Measurements from ENCODE around the gene CCT6B. TPM values are rescaled to one million over a fixed set of nuclear protein-coding genes. Genes with fewer than 3 reads are reported as not detected.

CCT6B gene
- total RNA-seq, 1 experiment from 2014 or later = 3.7 TPM

GRCh38 chr17:34920676-34921075 lies 40.6 kb downstream of the CCT6B start:
- Histone ChIP-seq H3K27ac (no peak overlapping the region), H3K36me3 (ENCODE audit: low read depth) (no peaks in the 10 kb centered on the region), H2AFZ (no peak overlapping the region), H3K79me2 (ENCODE audit: low read depth) (no peaks in the 10 kb centered on the region), H4K20me1 (ENCODE audit: insufficient read depth) (no peaks in the 10 kb centered on the region), H3K9me2 (ENCODE audit: insufficient read depth) (no peaks in the 10 kb centered on the region), H3F3A (ENCODE audit: insufficient read depth, low read depth) (no peaks in the 10 kb centered on the region), H3K27me3 (ENCODE audit: insufficient read depth, low read depth) (peaks cover 6% of the 10 kb centered on the region; the same call in 1 of the 2 replicates), H3K4me3 (no peak overlapping the region), H3K4me1 (replicated peaks; ENCODE audit: insufficient read depth) (no peaks in the 10 kb centered on the region), H3K4me2 (no peak overlapping the region), H3K9me3 (ENCODE audit: insufficient read depth, low read depth) (no peaks in the 10 kb centered on the region)
- no peak for DNase-seq
- TF ChIP-seq EZH2 (IDR thresholded peaks at IDR 0.05; ENCODE audit: low read depth) (no peak), CTCF (conservative IDR thresholded peaks at IDR 0.05) (no peak)
- intact Hi-C loops (cut with micrococcal nuclease; ENCODE audit: unreplicated experiment) = no loop called here
- no TSS peak for BruUV-seq (replicated peaks)
- POLR2A ChIA-PET (ENCODE audit: unreplicated experiment) = no interaction called here
- CTCF ChIA-PET = no interaction called here

DNA sequence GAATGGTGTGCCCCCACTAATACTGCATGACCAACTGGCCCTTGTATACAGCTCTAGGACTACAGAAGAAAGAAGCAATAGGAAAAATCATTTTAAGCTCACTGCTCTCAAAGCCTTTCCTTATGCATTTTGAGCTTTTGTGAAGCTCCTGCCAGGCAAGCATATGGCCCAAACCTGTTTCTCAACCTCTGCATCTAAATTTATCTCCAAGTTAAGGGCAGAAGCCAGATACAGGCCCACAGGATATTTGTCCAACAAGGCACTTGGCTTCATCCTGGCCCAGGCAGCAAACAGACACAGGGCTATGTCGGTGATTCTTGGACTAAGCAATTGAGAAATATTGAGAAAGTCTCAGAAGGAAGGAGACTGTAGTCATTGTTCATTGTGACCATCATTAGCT lies 43.9 kb downstream of the CCT6B start:
- Histone ChIP-seq H3K27me3 (ENCODE audit: insufficient read depth, low read depth) (peaks cover 13% of the 10 kb centered on the region; the same call in 1 of the 2 replicates), H3K9me2 (ENCODE audit: insufficient read depth) (no peaks in the 10 kb centered on the region), H3K4me1 (replicated peaks; ENCODE audit: insufficient read depth) (no peaks in the 10 kb centered on the region), H3F3A (ENCODE audit: insufficient read depth, low read depth) (no peaks in the 10 kb centered on the region), H3K36me3 (ENCODE audit: low read depth) (no peaks in the 10 kb centered on the region), H4K20me1 (ENCODE audit: insufficient read depth) (no peaks in the 10 kb centered on the region), H3K79me2 (ENCODE audit: low read depth) (no peaks in the 10 kb centered on the region), H2AFZ (no peak overlapping the region), H3K9me3 (ENCODE audit: insufficient read depth, low read depth) (no peaks in the 10 kb centered on the region), H3K4me3 (no peak overlapping the region), H3K4me2 (no peak overlapping the region), H3K27ac (no peak overlapping the region)
- ChIA-PET POLR2A (ENCODE audit: unreplicated experiment) (no interaction called here), CTCF (no interaction called here)
- intact Hi-C loops (cut with micrococcal nuclease; ENCODE audit: unreplicated experiment) = no loop called here
- BruUV-seq (replicated peaks) = no TSS peak
- TF ChIP-seq EZH2 (IDR thresholded peaks at IDR 0.05; ENCODE audit: low read depth) = no peak
- TF ChIP-seq CTCF (conservative IDR thresholded peaks at IDR 0.05) = no peak
- no peak for DNase-seq

DNA sequence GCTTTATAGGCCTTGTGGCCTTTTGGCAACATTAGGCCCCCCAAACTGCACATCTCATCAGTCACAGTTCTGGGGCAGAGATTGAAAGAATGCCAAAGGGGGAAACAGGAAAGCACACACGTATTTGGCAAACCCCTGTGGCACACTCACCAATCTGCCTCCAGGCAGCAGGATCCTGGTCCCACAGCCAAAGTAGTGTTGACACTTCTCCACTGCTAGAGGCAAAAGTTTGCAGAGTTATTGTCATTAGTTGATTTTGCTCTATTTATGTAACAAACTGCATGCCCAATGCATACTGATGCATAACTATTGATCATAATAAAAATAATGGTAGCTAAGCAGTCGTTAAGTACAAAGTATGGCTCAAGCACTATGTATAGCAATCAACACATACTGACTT lies 45.1 kb downstream of the CCT6B start:
- no peak overlapping the region for H3K4me2 ChIP-seq
- no peaks in the 10 kb centered on the region for H3K9me3 ChIP-seq (ENCODE audit: insufficient read depth, low read depth)
- POLR2A ChIA-PET (ENCODE audit: unreplicated experiment) = no interaction called here
- no peaks in the 10 kb centered on the region for H4K20me1 ChIP-seq (ENCODE audit: insufficient read depth)
- H3K36me3 ChIP-seq (ENCODE audit: low read depth) = no peaks in the 10 kb centered on the region
- H3K4me1 ChIP-seq (replicated peaks; ENCODE audit: insufficient read depth) = no peaks in the 10 kb centered on the region
- no peaks in the 10 kb centered on the region for H3K79me2 ChIP-seq (ENCODE audit: low read depth)
- no peak overlapping the region for H2AFZ ChIP-seq
- intact Hi-C loops (cut with micrococcal nuclease; ENCODE audit: unreplicated experiment) = no loop called here
- H3F3A ChIP-seq (ENCODE audit: insufficient read depth, low read depth) = no peaks in the 10 kb centered on the region
- H3K27ac ChIP-seq = no peak overlapping the region
- no peak for DNase-seq
- no peak for TF ChIP-seq EZH2 (IDR thresholded peaks at IDR 0.05; ENCODE audit: low read depth)
- no peak for TF ChIP-seq CTCF (conservative IDR thresholded peaks at IDR 0.05)
- H3K9me2 ChIP-seq (ENCODE audit: insufficient read depth) = no peaks in the 10 kb centered on the region
- no peak overlapping the region for H3K4me3 ChIP-seq
- peaks cover 16% of the 10 kb centered on the region; the same call in 1 of the 2 replicates for H3K27me3 ChIP-seq (ENCODE audit: insufficient read depth, low read depth)
- no TSS peak for BruUV-seq (replicated peaks)
- CTCF ChIA-PET = no interaction called here
